Measurements from ENCODE around the gene TBC1D4.

GRCh38 chr13:75378301-75378700 is 103.7 kb downstream of the TBC1D4 start:
- TF ChIP-seq CTCF (IDR thresholded peaks at IDR 0.05) = no peak
- TF ChIP-seq POLR2AphosphoS5 (IDR thresholded peaks at IDR 0.05) = no peak
- TF ChIP-seq POLR2A (IDR thresholded peaks at IDR 0.05) = no peak
